ENCODE results near the gene STAU1.
A peak's percentile ranks its signal among the peaks of the same experiment; 100 is the strongest.
"Not testable (repeated sequence)": the region's sequence is repeated elsewhere in the genome, so short reads cannot be mapped to it uniquely, and the experiment has no call there.

Gene STAU1

GRCh38 chr20:49216991-49217578 lies 29.0 kb upstream of the STAU1 start:
- Mint-ChIP-seq H3K27ac (peak overlapping the region; percentile 73), H3K4me3 (peak overlapping the region; percentile 49), H3K4me1 (ENCODE audit: low read depth) (peaks cover 29% of the 10 kb centered on the region), H3K9me3 (ENCODE audit: low read depth) (no peaks in the 10 kb centered on the region), H3K36me3 (no peaks in the 10 kb centered on the region), H3K27me3 (no peaks in the 10 kb centered on the region)

GRCh38 chr20:49215232-49215631 lies 27.1 kb upstream of the STAU1 start:
- Mint-ChIP-seq H3K27me3 (no peaks in the 10 kb centered on the region), H3K4me1 (ENCODE audit: low read depth) (peaks cover 15% of the 10 kb centered on the region), H3K9me3 (ENCODE audit: low read depth) (peaks cover 3% of the 10 kb centered on the region), H3K27ac (no peak overlapping the region), H3K36me3 (peaks cover 2% of the 10 kb centered on the region), H3K4me3 (no peak overlapping the region)

GRCh38 chr20:49214571-49214970 lies 26.4 kb upstream of the STAU1 start:
- Mint-ChIP-seq H3K27me3 (no peaks in the 10 kb centered on the region), H3K4me1 (ENCODE audit: low read depth) (peaks cover 8% of the 10 kb centered on the region), H3K9me3 (ENCODE audit: low read depth) (peaks cover 6% of the 10 kb centered on the region), H3K4me3 (no peak overlapping the region), H3K27ac (no peak overlapping the region), H3K36me3 (peaks cover 5% of the 10 kb centered on the region)

GRCh38 chr20:49210757-49211110 lies 22.6 kb upstream of the STAU1 start:
- Mint-ChIP-seq H3K4me1 (ENCODE audit: low read depth) (no peaks in the 10 kb centered on the region), H3K9me3 (ENCODE audit: low read depth) (peaks cover 6% of the 10 kb centered on the region), H3K4me3 (no peak overlapping the region), H3K27me3 (no peaks in the 10 kb centered on the region), H3K27ac (no peak overlapping the region), H3K36me3 (peaks cover 5% of the 10 kb centered on the region)

- Mint-ChIP-seq H3K27me3 (no peaks in the 10 kb centered on the region), H3K4me1 (ENCODE audit: low read depth) (no peaks in the 10 kb centered on the region), H3K4me3 (no peak overlapping the region), H3K36me3 (peaks cover 5% of the 10 kb centered on the region), H3K27ac (no peak overlapping the region), H3K9me3 (ENCODE audit: low read depth) (peaks cover 6% of the 10 kb centered on the region)
Observed at GRCh38 chr20:49210101-49210756, 22.1 kb upstream of the STAU1 start.

GRCh38 chr20:49207076-49207475 lies 18.9 kb upstream of the STAU1 start:
- Mint-ChIP-seq H3K36me3 (peaks cover 5% of the 10 kb centered on the region), H3K9me3 (ENCODE audit: low read depth) (peaks cover 6% of the 10 kb centered on the region), H3K27me3 (no peaks in the 10 kb centered on the region), H3K4me1 (ENCODE audit: low read depth) (no peaks in the 10 kb centered on the region), H3K27ac (no peak overlapping the region), H3K4me3 (no peak overlapping the region)

GRCh38 chr20:49203746-49204145 lies 15.6 kb upstream of the STAU1 start:
- Mint-ChIP-seq H3K27ac (no peak overlapping the region), H3K4me1 (ENCODE audit: low read depth) (no peaks in the 10 kb centered on the region), H3K27me3 (no peaks in the 10 kb centered on the region), H3K36me3 (no peaks in the 10 kb centered on the region), H3K4me3 (no peak overlapping the region), H3K9me3 (ENCODE audit: low read depth) (peaks cover 4% of the 10 kb centered on the region)

GRCh38 chr20:49203011-49203410 lies 14.9 kb upstream of the STAU1 start:
- Mint-ChIP-seq H3K36me3 (no peaks in the 10 kb centered on the region), H3K27ac (no peak overlapping the region), H3K9me3 (ENCODE audit: low read depth) (peaks cover 4% of the 10 kb centered on the region), H3K4me3 (no peak overlapping the region), H3K4me1 (ENCODE audit: low read depth) (no peaks in the 10 kb centered on the region), H3K27me3 (no peaks in the 10 kb centered on the region)

- H3K9me3 Mint-ChIP-seq (ENCODE audit: low read depth), result peaks cover 4% of the 10 kb centered on the region
- H3K27ac Mint-ChIP-seq, result no peak overlapping the region
- no peaks in the 10 kb centered on the region for H3K27me3 Mint-ChIP-seq
- H3K4me1 Mint-ChIP-seq (ENCODE audit: low read depth), result no peaks in the 10 kb centered on the region
- no peaks in the 10 kb centered on the region for H3K36me3 Mint-ChIP-seq
- no peak overlapping the region for H3K4me3 Mint-ChIP-seq
Observed at GRCh38 chr20:49199729-49200293, 11.7 kb upstream of the STAU1 start.

- not testable (repeated sequence) for H3K36me3 Mint-ChIP-seq; H3K27me3 Mint-ChIP-seq; H3K4me1 Mint-ChIP-seq (ENCODE audit: low read depth); H3K27ac Mint-ChIP-seq; H3K9me3 Mint-ChIP-seq (ENCODE audit: low read depth); H3K4me3 Mint-ChIP-seq
Observed at GRCh38 chr20:49192944-49193518, 4.9 kb upstream of the STAU1 start.

- no peaks in the 10 kb centered on the region for H3K9me3 Mint-ChIP-seq (ENCODE audit: low read depth)
- peak overlapping the region; percentile 97 for H3K4me3 Mint-ChIP-seq
- no peaks in the 10 kb centered on the region for H3K36me3 Mint-ChIP-seq
- peak overlapping the region; percentile 91 for H3K27ac Mint-ChIP-seq
- H3K27me3 Mint-ChIP-seq, result peaks cover 1% of the 10 kb centered on the region
- H3K4me1 Mint-ChIP-seq (ENCODE audit: low read depth), result peaks cover 41% of the 10 kb centered on the region
Observed at GRCh38 chr20:49187330-49187850, 744 bp downstream of the STAU1 start.

GRCh38 chr20:49186535-49187329 lies 1.4 kb downstream of the STAU1 start:
- Mint-ChIP-seq H3K36me3 (no peaks in the 10 kb centered on the region), H3K4me3 (peak overlapping the region; percentile 97), H3K27ac (peak overlapping the region; percentile 91), H3K4me1 (ENCODE audit: low read depth) (peaks cover 47% of the 10 kb centered on the region), H3K9me3 (ENCODE audit: low read depth) (no peaks in the 10 kb centered on the region), H3K27me3 (peaks cover 1% of the 10 kb centered on the region)

GRCh38 chr20:49185071-49185761 lies 2.9 kb downstream of the STAU1 start:
- Mint-ChIP-seq H3K27me3 (peaks cover 1% of the 10 kb centered on the region), H3K4me1 (ENCODE audit: low read depth) (peaks cover 61% of the 10 kb centered on the region), H3K4me3 (peak overlapping the region; percentile 97), H3K36me3 (no peaks in the 10 kb centered on the region), H3K9me3 (ENCODE audit: low read depth) (no peaks in the 10 kb centered on the region), H3K27ac (peak overlapping the region; percentile 62)

GRCh38 chr20:49184691-49185070 lies 3.5 kb downstream of the STAU1 start:
- H3K9me3 Mint-ChIP-seq (ENCODE audit: low read depth), result no peaks in the 10 kb centered on the region
- H3K4me3 Mint-ChIP-seq, result peak overlapping the region; percentile 97
- H3K36me3 Mint-ChIP-seq, result no peaks in the 10 kb centered on the region
- peaks cover 65% of the 10 kb centered on the region for H3K4me1 Mint-ChIP-seq (ENCODE audit: low read depth)
- H3K27ac Mint-ChIP-seq, result no peak overlapping the region
- H3K27me3 Mint-ChIP-seq, result peaks cover under 1% of the 10 kb centered on the region
